ENCODE measurements around the gene PRAMEF1.
"Not testable (repeated sequence)": the region's sequence is repeated elsewhere in the genome, so short reads cannot be mapped to it uniquely, and the experiment has no call there.

Gene PRAMEF1

DNA sequence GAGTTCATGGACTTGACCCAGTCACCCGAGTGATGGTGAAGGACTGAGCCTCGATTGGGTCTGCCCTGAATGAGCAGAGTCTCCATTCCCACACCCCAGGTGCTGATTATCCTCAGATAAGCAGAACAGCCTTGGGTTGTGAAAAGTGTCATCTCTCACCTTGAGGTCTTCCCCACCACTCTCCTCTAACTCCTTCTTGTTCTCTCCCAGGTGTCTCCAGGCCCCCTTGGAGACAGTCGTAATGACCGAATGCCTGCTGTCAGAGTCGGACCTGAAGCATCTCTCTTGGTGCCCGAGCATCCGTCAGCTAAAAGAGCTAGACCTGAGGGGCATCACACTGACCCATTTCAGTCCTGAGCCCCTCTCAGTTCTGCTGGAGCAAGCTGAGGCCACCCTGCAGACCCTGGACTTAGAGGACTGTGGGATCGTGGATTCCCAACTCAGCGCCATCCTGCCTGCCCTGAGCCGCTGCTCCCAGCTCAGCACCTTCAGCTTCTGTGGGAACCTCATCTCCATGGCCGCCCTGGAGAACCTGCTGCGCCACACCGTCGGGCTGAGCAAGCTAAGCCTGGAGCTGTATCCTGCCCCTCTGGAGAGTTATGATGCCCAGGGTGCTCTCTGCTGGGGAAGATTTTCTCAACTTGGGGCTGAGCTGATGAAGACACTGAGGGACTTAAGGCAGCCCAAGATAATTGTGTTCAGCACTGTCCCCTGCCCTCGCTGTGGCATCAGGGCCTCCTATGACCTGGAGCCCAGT lies 14.2 kb upstream of the PRAMEF1 start:
- Histone ChIP-seq H3K4ac (ENCODE audit: low read depth, low read length) (no peak overlapping the region), H3K4me1 (ENCODE audit: control insufficient read depth, low read depth, low read length) (no peaks in the 10 kb centered on the region), H3K23ac (ENCODE audit: low read length) (no peak overlapping the region), H3K27ac (ENCODE audit: low read depth, low read length) (no peak overlapping the region), H3K4me3 (ENCODE audit: low read length) (no peak overlapping the region), H3K4me2 (ENCODE audit: low read length) (no peak overlapping the region), H3K9ac (ENCODE audit: low read length) (no peak overlapping the region), H3K27me3 (ENCODE audit: insufficient read depth, low read length, poor library complexity) (no peaks in the 10 kb centered on the region), H3K56ac (ENCODE audit: low read length) (no peak overlapping the region), H3K36me3 (ENCODE audit: control insufficient read depth, insufficient read depth, low read length) (no peaks in the 10 kb centered on the region), H4K8ac (ENCODE audit: low read depth, low read length) (no peak overlapping the region), H2AK5ac (ENCODE audit: low read length) (no peak overlapping the region), H3K79me1 (ENCODE audit: low read length) (no peaks in the 10 kb centered on the region), H3K18ac (ENCODE audit: low read length) (no peak overlapping the region), H4K5ac (ENCODE audit: low read length) (no peak overlapping the region), H3K79me2 (ENCODE audit: control insufficient read depth, insufficient read depth, low read length) (no peaks in the 10 kb centered on the region), H2BK120ac (ENCODE audit: low read depth, low read length) (no peak overlapping the region), H2BK5ac (ENCODE audit: low read length) (no peak overlapping the region), H2BK15ac (replicated peaks; ENCODE audit: low read depth) (no peak overlapping the region)
- no CpG with 5 or more reads among the region's 15 CpGs for WGBS (ENCODE audit: extremely low coverage, insufficient coverage, low lambda C conversion rate)
- no peak for DNase-seq

GRCh38 chr1:12778061-12778460 lies 13.1 kb upstream of the PRAMEF1 start:
- WGBS (ENCODE audit: extremely low coverage, insufficient coverage, low lambda C conversion rate), result no CpG with 5 or more reads among the region's 4 CpGs
- H2BK120ac ChIP-seq (ENCODE audit: low read depth, low read length), result no peak overlapping the region
- no peaks in the 10 kb centered on the region for H3K27me3 ChIP-seq (ENCODE audit: insufficient read depth, low read length, poor library complexity)
- no peak overlapping the region for H2AK5ac ChIP-seq (ENCODE audit: low read length)
- no peak overlapping the region for H3K56ac ChIP-seq (ENCODE audit: low read length)
- no peak overlapping the region for H4K5ac ChIP-seq (ENCODE audit: low read length)
- no peak overlapping the region for H3K23ac ChIP-seq (ENCODE audit: low read length)
- no peak overlapping the region for H4K8ac ChIP-seq (ENCODE audit: low read depth, low read length)
- no peak overlapping the region for H3K18ac ChIP-seq (ENCODE audit: low read length)
- no peaks in the 10 kb centered on the region for H3K4me1 ChIP-seq (ENCODE audit: control insufficient read depth, low read depth, low read length)
- no peak overlapping the region for H2BK15ac ChIP-seq (replicated peaks; ENCODE audit: low read depth)
- H3K79me1 ChIP-seq (ENCODE audit: low read length), result no peaks in the 10 kb centered on the region
- H3K36me3 ChIP-seq (ENCODE audit: control insufficient read depth, insufficient read depth, low read length), result no peaks in the 10 kb centered on the region
- no peak for DNase-seq
- no peak overlapping the region for H3K27ac ChIP-seq (ENCODE audit: low read depth, low read length)
- no peak overlapping the region for H3K9ac ChIP-seq (ENCODE audit: low read length)
- no peak overlapping the region for H2BK5ac ChIP-seq (ENCODE audit: low read length)
- H3K4ac ChIP-seq (ENCODE audit: low read depth, low read length), result no peak overlapping the region
- no peak overlapping the region for H3K4me3 ChIP-seq (ENCODE audit: low read length)
- no peak overlapping the region for H3K4me2 ChIP-seq (ENCODE audit: low read length)
- H3K79me2 ChIP-seq (ENCODE audit: control insufficient read depth, insufficient read depth, low read length), result no peaks in the 10 kb centered on the region

GRCh38 chr1:12778907-12779306 lies 12.3 kb upstream of the PRAMEF1 start:
- Histone ChIP-seq H3K18ac (ENCODE audit: low read length) (no peak overlapping the region), H3K27me3 (ENCODE audit: insufficient read depth, low read length, poor library complexity) (no peaks in the 10 kb centered on the region), H4K5ac (ENCODE audit: low read length) (no peak overlapping the region), H3K79me2 (ENCODE audit: control insufficient read depth, insufficient read depth, low read length) (no peaks in the 10 kb centered on the region), H3K79me1 (ENCODE audit: low read length) (no peaks in the 10 kb centered on the region), H3K27ac (ENCODE audit: low read depth, low read length) (no peak overlapping the region), H3K36me3 (ENCODE audit: control insufficient read depth, insufficient read depth, low read length) (no peaks in the 10 kb centered on the region), H3K4me2 (ENCODE audit: low read length) (no peak overlapping the region), H3K4ac (ENCODE audit: low read depth, low read length) (no peak overlapping the region), H2BK120ac (ENCODE audit: low read depth, low read length) (no peak overlapping the region), H3K9ac (ENCODE audit: low read length) (no peak overlapping the region), H2BK5ac (ENCODE audit: low read length) (no peak overlapping the region), H3K23ac (ENCODE audit: low read length) (no peak overlapping the region), H3K56ac (ENCODE audit: low read length) (no peak overlapping the region), H3K4me1 (ENCODE audit: control insufficient read depth, low read depth, low read length) (no peaks in the 10 kb centered on the region), H2AK5ac (ENCODE audit: low read length) (no peak overlapping the region), H2BK15ac (replicated peaks; ENCODE audit: low read depth) (no peak overlapping the region), H3K4me3 (ENCODE audit: low read length) (no peak overlapping the region), H4K8ac (ENCODE audit: low read depth, low read length) (no peak overlapping the region)
- no CpG with 5 or more reads among the region's 6 CpGs for WGBS (ENCODE audit: extremely low coverage, insufficient coverage, low lambda C conversion rate)
- no peak for DNase-seq

DNA sequence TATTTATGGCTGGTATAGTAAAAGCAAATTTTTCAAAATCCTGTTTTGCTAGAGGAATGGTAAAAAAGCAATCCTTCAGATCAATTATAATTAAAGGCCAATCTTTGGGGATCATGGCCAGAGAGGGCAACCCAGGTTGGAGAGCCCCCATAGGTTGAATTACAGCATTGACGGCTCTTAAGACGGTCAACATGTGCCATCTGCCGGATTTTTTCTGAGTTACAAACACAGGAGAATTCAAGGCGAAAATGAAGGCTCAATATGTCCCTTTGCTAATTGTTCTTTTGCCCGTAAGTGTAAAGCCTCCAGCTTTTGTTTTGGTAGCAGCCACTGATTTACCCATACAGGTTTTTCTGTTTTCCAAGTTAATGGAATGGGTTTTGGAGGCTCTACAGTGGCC lies 9.7 kb upstream of the PRAMEF1 start:
- H3K23ac ChIP-seq (ENCODE audit: low read length); H3K18ac ChIP-seq (ENCODE audit: low read length); H3K4me2 ChIP-seq (ENCODE audit: low read length); DNase-seq; H3K9ac ChIP-seq (ENCODE audit: low read length); H3K79me1 ChIP-seq (ENCODE audit: low read length); H2BK120ac ChIP-seq (ENCODE audit: low read depth, low read length); H3K79me2 ChIP-seq (ENCODE audit: control insufficient read depth, insufficient read depth, low read length); H3K4ac ChIP-seq (ENCODE audit: low read depth, low read length); H4K5ac ChIP-seq (ENCODE audit: low read length); H4K8ac ChIP-seq (ENCODE audit: low read depth, low read length); H3K27ac ChIP-seq (ENCODE audit: low read depth, low read length); H2BK5ac ChIP-seq (ENCODE audit: low read length); H3K4me3 ChIP-seq (ENCODE audit: low read length); H2BK15ac ChIP-seq (replicated peaks; ENCODE audit: low read depth); H2AK5ac ChIP-seq (ENCODE audit: low read length); H3K27me3 ChIP-seq (ENCODE audit: insufficient read depth, low read length, poor library complexity); H3K4me1 ChIP-seq (ENCODE audit: control insufficient read depth, low read depth, low read length); H3K36me3 ChIP-seq (ENCODE audit: control insufficient read depth, insufficient read depth, low read length); H3K56ac ChIP-seq (ENCODE audit: low read length): not testable (repeated sequence)
- WGBS (ENCODE audit: extremely low coverage, insufficient coverage, low lambda C conversion rate), result no CpG with 5 or more reads among the region's 5 CpGs

DNA sequence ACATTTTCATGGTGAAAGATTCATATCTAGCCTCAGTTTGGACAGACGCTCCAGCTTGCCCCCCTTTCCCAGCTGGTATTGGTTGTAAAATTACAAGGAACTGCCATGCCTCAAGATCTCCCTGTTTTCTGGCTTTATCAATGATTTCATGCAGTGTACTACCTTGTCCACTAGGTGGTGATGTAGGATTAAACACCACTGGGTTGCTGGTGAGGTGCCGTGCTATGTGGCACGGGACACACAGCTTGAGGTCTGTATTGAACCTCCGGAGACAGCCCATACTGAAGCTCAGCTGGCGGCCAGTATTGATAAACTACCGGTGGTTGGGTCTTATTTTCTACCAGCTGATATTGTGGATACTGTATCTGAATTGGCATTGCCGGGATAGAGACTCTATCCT lies 7.4 kb upstream of the PRAMEF1 start:
- H2BK5ac ChIP-seq (ENCODE audit: low read length); H3K56ac ChIP-seq (ENCODE audit: low read length); H2BK15ac ChIP-seq (replicated peaks; ENCODE audit: low read depth); H4K8ac ChIP-seq (ENCODE audit: low read depth, low read length); H3K4me3 ChIP-seq (ENCODE audit: low read length); H4K5ac ChIP-seq (ENCODE audit: low read length); H3K36me3 ChIP-seq (ENCODE audit: control insufficient read depth, insufficient read depth, low read length); H3K4me2 ChIP-seq (ENCODE audit: low read length); H3K9ac ChIP-seq (ENCODE audit: low read length); H2AK5ac ChIP-seq (ENCODE audit: low read length); H3K27me3 ChIP-seq (ENCODE audit: insufficient read depth, low read length, poor library complexity); H3K27ac ChIP-seq (ENCODE audit: low read depth, low read length); H3K79me2 ChIP-seq (ENCODE audit: control insufficient read depth, insufficient read depth, low read length); H3K4ac ChIP-seq (ENCODE audit: low read depth, low read length); H2BK120ac ChIP-seq (ENCODE audit: low read depth, low read length); H3K79me1 ChIP-seq (ENCODE audit: low read length); H3K18ac ChIP-seq (ENCODE audit: low read length); H3K23ac ChIP-seq (ENCODE audit: low read length); H3K4me1 ChIP-seq (ENCODE audit: control insufficient read depth, low read depth, low read length): not testable (repeated sequence)
- DNase-seq, result peak; percentile 36
- WGBS (ENCODE audit: extremely low coverage, insufficient coverage, low lambda C conversion rate), result no CpG with 5 or more reads among the region's 7 CpGs

- H3K23ac ChIP-seq (ENCODE audit: low read length); H3K4ac ChIP-seq (ENCODE audit: low read depth, low read length); H3K4me2 ChIP-seq (ENCODE audit: low read length); H3K79me2 ChIP-seq (ENCODE audit: control insufficient read depth, insufficient read depth, low read length); H3K56ac ChIP-seq (ENCODE audit: low read length); H4K8ac ChIP-seq (ENCODE audit: low read depth, low read length); H3K36me3 ChIP-seq (ENCODE audit: control insufficient read depth, insufficient read depth, low read length); H4K5ac ChIP-seq (ENCODE audit: low read length); H3K27me3 ChIP-seq (ENCODE audit: insufficient read depth, low read length, poor library complexity); H2BK5ac ChIP-seq (ENCODE audit: low read length); H3K18ac ChIP-seq (ENCODE audit: low read length); H3K27ac ChIP-seq (ENCODE audit: low read depth, low read length); H3K79me1 ChIP-seq (ENCODE audit: low read length); H2BK15ac ChIP-seq (replicated peaks; ENCODE audit: low read depth); H2AK5ac ChIP-seq (ENCODE audit: low read length); H3K4me3 ChIP-seq (ENCODE audit: low read length); H2BK120ac ChIP-seq (ENCODE audit: low read depth, low read length); H3K4me1 ChIP-seq (ENCODE audit: control insufficient read depth, low read depth, low read length); H3K9ac ChIP-seq (ENCODE audit: low read length): not testable (repeated sequence)
- no CpG with 5 or more reads among the region's 8 CpGs for WGBS (ENCODE audit: extremely low coverage, insufficient coverage, low lambda C conversion rate)
- DNase-seq, result peak; percentile 55
These were observed 6.5 kb upstream of the PRAMEF1 start for GRCh38 chr1:12784729-12785128.
